T-helper 1 cell treated with Interleukin-12 subunit alpha and Interleukin-12 subunit beta and Interleukin-4 antibody, amounts not matched to agents 30 μg/mL and 1 μg/mL, for 36 hours (primary cell): ENCODE data around the gene PTPRZ1.

Experiments used
- H3K27ac Mint-ChIP-seq: one replicate; pipeline ENCODE4 v1.8.0; 2021; ENCODE audit warnings: mild to moderate bottlenecking, mixed read lengths
- H3K27me3 Mint-ChIP-seq: one replicate; pipeline ENCODE4 v1.8.0; 2021; ENCODE audit warnings: low read depth, mixed read lengths
- H3K36me3 Mint-ChIP-seq: one replicate; pipeline ENCODE4 v1.8.0; 2021; ENCODE audit warnings: low read depth, mixed read lengths
- H3K4me1 Mint-ChIP-seq: one replicate; pipeline ENCODE4 v1.8.0; 2021; ENCODE audit warnings: low read depth, mixed read lengths
- H3K4me3 Mint-ChIP-seq: one replicate; pipeline ENCODE4 v1.8.0; 2021; ENCODE audit warnings: mild to moderate bottlenecking, moderate library complexity, mixed read lengths
- H3K9me3 Mint-ChIP-seq: one replicate; pipeline ENCODE4 v1.8.0; 2021; ENCODE audit warnings: mixed read lengths

The PTPRZ1 gene

DNA sequence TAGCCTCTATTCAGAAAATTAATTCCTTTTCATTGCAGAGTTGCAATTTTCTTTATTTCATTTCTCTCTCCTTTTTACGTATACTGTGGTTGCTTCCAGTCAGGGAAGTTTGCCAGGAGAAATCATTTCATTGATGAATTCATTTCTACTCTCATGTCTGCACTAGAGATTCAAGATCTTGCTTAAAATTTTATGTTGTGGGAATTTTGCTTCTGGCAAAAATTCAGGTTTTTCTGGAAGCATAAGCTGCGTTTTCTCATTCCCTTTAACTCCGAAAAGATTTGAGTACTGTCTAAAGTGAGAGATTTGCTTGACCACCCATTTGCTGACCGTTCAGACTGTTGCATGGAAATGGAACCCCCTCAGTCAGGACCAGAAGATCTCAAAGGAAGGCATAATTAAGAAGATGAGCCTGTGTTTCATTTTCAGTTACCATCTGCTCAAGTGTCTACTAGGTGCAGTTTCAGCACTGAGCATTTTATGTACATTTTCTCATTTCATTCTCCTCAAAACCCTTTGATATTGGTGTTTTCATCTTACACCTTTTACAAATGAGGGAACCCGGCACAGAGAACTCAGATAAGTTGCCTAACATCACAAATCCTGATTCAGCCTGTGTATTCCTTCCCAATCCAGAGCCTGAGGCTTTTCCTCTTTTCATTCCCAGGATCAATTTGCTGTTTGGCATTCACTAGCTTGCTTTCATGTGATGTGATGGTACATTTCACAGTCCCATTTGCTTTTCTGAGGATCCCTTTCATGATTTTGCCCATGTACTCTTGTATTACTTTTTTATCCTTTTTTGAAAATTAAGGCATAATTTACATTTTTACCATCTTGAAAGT is 3.9 kb downstream of the PTPRZ1 start:
- Mint-ChIP-seq H3K9me3 (no peaks in the 10 kb centered on the region), H3K27ac (no peak overlapping the region)

DNA sequence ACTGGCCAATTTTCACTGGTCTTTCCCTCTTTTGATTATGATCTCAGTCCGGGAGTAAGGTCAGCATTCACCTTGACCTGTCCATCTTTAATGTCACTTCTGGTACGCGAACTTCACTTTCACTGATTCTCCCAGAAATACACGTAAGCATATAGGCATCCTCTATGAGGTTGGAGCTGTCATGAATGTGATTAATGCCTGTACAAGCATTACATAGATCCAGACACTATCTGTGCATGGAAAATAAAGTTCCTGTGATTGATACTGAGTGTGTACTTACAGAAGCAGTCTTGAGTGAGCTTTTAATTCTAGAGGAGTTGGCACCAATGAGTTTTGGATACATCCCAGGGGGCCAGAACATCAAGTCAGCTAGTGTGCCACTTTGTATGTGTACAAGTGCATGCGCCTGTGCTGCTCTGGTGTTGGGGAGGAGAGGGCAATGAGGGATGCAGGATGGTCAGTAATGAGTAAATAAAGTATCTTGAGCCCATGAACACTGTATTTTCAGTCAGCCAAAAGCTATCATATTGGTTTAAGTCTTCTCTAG is 6.0 kb downstream of the PTPRZ1 start:
- Mint-ChIP-seq H3K36me3 (no peaks in the 10 kb centered on the region), H3K9me3 (no peaks in the 10 kb centered on the region), H3K27me3 (peaks cover 32% of the 10 kb centered on the region), H3K27ac (no peak overlapping the region), H3K4me1 (no peaks in the 10 kb centered on the region), H3K4me3 (no peak overlapping the region)

More for the DNA sequence above, 3.9 kb downstream of the PTPRZ1 start:
- Mint-ChIP-seq H3K4me1 (peaks cover 3% of the 10 kb centered on the region), H3K36me3 (no peaks in the 10 kb centered on the region), H3K4me3 (no peak overlapping the region), H3K27me3 (peaks cover 49% of the 10 kb centered on the region)

DNA sequence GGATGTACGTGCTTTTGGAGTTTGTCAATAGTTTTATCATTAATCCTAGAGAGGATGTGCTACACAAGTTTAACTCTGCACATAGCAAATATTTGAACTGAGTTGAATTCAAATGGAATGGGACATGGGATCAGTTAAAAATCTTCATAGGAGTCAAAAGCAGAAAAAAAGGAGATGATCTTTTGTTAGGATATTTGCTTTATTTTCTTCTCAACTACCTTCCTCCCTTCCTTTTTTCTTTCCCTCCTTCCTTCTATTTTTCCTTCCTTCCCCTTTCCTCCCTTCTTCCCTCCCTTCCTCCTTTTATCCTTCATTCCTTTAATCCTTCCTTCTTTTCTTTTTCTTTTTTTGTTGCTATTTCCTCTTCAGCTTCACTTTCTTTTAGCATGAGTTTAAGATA is 6.6 kb downstream of the PTPRZ1 start:
- Mint-ChIP-seq H3K4me1 (no peaks in the 10 kb centered on the region), H3K27me3 (peaks cover 26% of the 10 kb centered on the region), H3K4me3 (no peak overlapping the region), H3K27ac (no peak overlapping the region), H3K36me3 (no peaks in the 10 kb centered on the region), H3K9me3 (no peaks in the 10 kb centered on the region)

DNA sequence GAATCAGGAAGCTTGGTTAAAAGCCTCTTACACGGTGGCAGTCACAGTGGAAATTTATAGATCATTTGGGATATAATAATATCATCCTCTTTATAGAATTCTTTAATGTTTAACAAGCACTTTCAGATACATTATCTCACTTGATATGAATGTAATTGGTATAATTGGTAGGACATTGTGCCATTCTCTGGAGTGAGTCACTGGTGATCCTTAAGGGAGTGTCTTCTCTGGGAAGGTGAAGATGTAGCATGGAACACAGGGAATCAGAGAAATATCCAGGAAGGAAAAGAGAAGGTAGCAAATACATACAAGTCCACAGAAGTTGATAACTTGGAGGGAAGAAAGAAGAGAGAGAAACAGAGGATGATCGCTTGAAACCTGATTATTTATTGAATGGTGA is 9.8 kb downstream of the PTPRZ1 start:
- Mint-ChIP-seq H3K36me3 (no peaks in the 10 kb centered on the region), H3K4me1 (no peaks in the 10 kb centered on the region), H3K4me3 (no peak overlapping the region), H3K9me3 (no peaks in the 10 kb centered on the region), H3K27me3 (peaks cover 11% of the 10 kb centered on the region), H3K27ac (no peak overlapping the region)

DNA sequence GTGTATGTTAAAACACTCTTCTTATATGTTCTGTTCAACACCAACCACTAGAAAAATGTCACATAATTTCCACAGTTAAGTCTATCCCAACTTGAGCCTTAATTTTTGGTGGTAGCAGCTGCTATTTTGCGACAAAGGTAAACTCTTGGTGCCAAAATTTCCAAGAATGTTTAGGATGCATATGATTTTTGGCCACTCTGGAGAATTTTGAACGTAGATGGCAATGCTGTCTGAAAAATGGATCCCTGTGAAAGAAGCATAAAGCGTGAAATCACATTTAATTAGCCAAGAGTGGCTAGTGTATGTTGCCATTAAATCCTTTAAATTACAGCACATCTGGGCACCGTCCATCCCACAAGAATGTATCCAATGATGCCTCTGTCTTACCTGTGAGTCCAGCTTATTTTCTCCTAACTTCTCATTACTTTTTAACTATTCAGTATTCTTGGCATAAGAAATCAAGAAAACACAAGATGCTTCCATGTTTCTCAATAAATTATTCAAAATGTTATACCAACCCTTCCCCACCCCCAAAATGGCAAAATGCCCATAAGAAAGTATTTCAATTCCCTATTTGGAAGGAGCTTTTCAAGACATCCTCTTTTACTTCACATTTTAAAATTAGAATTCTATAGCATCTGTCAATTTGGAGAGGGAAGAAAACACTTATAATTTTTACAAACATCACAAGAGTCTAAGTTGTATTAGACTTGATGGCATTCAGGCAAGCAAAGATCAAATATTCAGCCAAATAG is 12.4 kb downstream of the PTPRZ1 start:
- no peak overlapping the region for H3K27ac Mint-ChIP-seq
- peaks cover 5% of the 10 kb centered on the region for H3K27me3 Mint-ChIP-seq
- H3K9me3 Mint-ChIP-seq = no peaks in the 10 kb centered on the region
- H3K36me3 Mint-ChIP-seq = no peaks in the 10 kb centered on the region
- H3K4me1 Mint-ChIP-seq = no peaks in the 10 kb centered on the region
- no peak overlapping the region for H3K4me3 Mint-ChIP-seq

DNA sequence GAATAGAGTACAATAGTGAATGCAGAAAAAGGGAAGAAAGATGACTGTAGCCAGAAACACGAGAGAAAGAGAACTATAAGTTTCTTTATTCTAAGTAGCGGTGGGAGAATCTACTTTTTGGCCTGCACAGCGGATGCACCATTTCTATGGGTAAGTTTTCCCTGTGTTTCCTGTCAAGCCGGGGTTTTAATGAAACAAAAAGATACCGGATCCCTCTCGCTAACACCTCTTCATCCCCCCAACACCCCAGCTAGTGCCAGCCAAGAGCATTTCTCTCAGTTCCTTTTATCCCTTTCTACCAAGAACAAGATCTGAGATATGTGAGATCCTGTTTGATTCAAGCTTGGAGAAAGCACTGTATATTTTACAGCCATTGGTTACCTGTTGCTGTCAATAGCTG is 14.7 kb downstream of the PTPRZ1 start:
- no peak overlapping the region for H3K27ac Mint-ChIP-seq
- peaks cover 3% of the 10 kb centered on the region for H3K27me3 Mint-ChIP-seq
- no peaks in the 10 kb centered on the region for H3K36me3 Mint-ChIP-seq
- no peaks in the 10 kb centered on the region for H3K9me3 Mint-ChIP-seq
- no peak overlapping the region for H3K4me3 Mint-ChIP-seq
- H3K4me1 Mint-ChIP-seq = no peaks in the 10 kb centered on the region

DNA sequence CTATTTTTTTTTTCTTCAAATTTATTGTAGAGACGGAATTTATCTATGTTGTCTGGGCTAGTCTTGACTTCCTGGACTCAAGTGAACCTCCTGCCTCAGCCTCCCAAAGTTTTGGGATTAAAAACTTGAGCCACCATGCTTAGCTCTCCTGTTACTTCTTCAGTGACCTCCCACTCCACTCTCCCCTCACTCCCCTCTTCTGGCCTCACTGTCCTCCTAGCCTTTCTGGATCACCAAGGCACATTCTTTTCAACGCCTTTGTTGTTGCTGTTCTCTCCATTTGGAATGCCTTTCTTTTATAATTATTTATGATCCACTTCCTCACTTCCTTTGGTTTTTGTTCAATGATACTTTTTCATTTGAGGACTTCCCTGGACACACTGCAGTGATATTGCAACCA is 17.9 kb downstream of the PTPRZ1 start:
- Mint-ChIP-seq H3K36me3 (no peaks in the 10 kb centered on the region), H3K27me3 (no peaks in the 10 kb centered on the region), H3K4me3 (no peak overlapping the region), H3K4me1 (no peaks in the 10 kb centered on the region), H3K9me3 (no peaks in the 10 kb centered on the region), H3K27ac (no peak overlapping the region)

DNA sequence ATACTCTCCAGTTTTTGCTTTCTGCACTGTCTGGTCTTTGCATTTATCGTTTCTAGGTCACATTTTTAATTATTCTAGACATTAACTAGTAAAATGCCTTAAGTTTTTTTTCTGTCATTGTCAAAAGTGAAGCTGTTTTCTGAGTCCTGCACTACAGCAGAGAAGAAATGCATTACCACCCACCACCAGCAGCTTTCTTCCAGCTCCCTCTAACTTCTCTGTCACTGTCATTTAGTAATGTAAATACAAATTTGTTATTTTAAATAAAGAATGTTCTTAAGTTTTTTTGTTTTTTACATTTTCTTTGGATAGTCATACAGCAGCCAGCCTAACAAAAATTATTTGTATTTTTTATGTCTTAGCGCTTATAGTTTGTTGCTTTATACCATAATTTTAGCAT is 18.8 kb downstream of the PTPRZ1 start:
- H3K27me3 Mint-ChIP-seq = no peaks in the 10 kb centered on the region
- H3K36me3 Mint-ChIP-seq = no peaks in the 10 kb centered on the region
- H3K4me1 Mint-ChIP-seq = no peaks in the 10 kb centered on the region
- H3K4me3 Mint-ChIP-seq = no peak overlapping the region
- H3K27ac Mint-ChIP-seq = no peak overlapping the region
- no peaks in the 10 kb centered on the region for H3K9me3 Mint-ChIP-seq

DNA sequence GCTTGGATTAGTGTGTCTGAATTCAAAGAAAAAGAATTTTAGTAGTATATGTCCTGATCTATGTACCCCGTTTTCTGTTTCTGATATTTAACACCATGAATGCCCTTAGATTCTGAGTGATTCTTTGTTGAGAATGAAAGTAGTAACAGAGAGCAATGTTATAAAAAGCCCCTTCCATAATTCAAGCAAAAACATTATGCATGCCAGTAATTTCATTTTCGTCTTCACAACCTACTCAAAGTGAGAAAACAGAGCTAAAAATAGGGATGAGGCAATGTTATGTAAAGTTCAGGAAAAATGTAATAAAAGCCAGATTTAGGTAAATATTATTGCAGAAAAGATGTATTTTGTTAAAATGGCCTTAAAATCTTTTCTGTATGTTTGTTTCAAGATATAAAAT is 28.1 kb downstream of the PTPRZ1 start:
- Mint-ChIP-seq H3K9me3 (no peaks in the 10 kb centered on the region), H3K4me3 (no peak overlapping the region), H3K27ac (no peak overlapping the region), H3K27me3 (no peaks in the 10 kb centered on the region), H3K36me3 (no peaks in the 10 kb centered on the region), H3K4me1 (no peaks in the 10 kb centered on the region)

DNA sequence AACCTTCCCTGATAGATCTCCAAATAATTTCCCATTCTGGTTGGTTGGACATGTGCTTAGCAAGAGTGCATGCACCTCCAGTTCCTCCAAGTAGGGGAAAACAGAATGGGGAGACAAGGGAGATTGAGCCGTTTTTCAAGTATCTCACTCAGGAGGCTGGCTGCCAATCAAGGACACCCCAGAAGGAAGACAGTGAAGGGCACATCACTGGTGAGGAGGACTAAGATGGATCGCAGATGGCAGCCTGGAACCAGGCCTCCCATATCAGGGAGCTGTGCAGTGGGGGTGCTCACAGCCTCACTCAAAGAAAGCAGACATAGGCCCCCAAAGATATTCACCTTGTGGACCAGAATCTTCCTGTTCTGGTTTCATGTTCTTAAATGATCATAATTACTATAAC is 31.2 kb downstream of the PTPRZ1 start:
- Mint-ChIP-seq H3K27me3 (no peaks in the 10 kb centered on the region), H3K36me3 (no peaks in the 10 kb centered on the region), H3K4me3 (no peak overlapping the region), H3K9me3 (no peaks in the 10 kb centered on the region), H3K4me1 (no peaks in the 10 kb centered on the region), H3K27ac (no peak overlapping the region)

DNA sequence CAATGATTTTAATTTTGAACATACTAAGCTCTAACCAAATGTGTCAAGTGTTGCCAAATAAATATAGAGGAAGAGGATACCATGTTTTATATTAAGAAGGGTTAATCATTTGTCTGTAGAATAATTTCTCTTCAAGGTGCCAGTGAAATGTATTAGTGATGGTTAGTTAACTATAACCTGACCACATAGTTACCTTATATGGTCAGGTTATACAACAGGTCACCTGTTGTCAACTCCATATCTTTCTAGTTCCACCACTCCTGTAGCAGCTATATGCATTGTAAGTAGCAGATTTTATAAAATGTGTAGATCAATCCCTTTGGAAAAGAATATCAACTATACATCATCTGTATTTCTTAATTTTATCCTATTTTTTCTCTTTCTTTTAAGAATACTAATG is 35.1 kb downstream of the PTPRZ1 start:
- Mint-ChIP-seq H3K4me1 (no peaks in the 10 kb centered on the region), H3K36me3 (no peaks in the 10 kb centered on the region), H3K4me3 (no peak overlapping the region), H3K27ac (no peak overlapping the region), H3K9me3 (no peaks in the 10 kb centered on the region), H3K27me3 (no peaks in the 10 kb centered on the region)

DNA sequence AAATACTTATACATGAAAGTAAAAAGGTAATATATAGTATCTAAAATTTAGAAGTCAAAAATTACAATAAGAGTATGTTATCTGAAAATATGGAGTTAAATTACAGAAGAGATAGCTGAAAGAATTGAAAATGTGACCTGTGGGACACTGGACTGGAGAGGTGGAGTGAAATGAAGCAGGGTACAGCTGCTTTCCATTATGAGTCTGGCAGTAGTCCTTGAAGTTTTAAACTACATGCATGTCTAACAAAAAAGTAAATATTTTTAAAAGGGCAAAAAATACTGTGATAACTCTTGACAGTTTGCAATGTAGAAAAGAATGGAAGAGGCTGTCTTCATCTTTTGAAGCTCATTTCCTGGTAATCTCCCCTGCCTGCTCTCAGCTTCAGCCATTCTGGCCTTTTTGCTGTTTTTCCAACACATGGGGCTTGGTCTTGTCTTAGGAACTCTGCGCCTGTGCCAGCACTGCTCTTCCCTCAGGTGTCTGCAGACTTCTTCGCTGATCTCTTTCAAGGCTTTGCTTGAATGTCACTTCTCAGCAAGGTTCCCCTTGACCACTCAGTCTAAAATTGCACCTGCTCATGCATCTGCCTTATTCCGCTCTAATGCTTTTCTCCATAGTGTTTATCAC is 36.9 kb downstream of the PTPRZ1 start:
- H3K4me1 Mint-ChIP-seq = no peaks in the 10 kb centered on the region

DNA sequence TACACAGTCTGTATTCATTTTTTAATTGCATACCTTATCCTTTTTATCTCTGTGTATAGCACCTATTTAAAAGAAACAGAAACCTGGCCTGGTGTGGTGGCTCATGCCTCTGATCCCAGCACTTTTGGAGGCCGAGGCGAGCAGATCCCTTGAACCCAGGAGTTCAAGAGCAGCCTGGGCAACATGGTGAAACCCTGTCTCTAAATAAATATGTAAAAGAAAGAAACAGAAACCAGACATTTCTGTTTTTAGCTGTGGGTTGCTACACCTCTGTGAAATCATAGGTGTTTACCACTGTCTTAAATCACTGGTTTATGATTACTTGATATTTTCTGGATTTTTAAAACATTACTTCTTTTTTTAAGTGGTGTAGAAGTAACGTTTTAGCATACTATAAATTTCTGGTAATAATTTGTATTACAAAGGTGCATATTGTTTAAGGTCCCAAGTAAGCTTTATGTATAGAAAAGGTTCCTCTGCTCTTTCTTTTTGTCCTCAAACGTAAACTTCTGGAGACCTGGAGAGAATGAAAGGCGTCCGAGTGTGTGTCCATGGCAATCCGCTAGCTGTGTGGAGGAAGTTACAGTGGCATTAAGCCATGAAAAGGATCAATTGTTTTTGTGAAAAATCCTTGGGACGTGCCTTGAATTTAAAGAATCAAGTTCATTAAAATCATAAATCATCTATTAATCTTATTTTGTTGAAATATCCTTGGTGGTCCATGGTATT is 41.1 kb downstream of the PTPRZ1 start:
- no peaks in the 10 kb centered on the region for H3K9me3 Mint-ChIP-seq
- no peaks in the 10 kb centered on the region for H3K27me3 Mint-ChIP-seq
- no peak overlapping the region for H3K27ac Mint-ChIP-seq
- H3K36me3 Mint-ChIP-seq = no peaks in the 10 kb centered on the region
- no peaks in the 10 kb centered on the region for H3K4me1 Mint-ChIP-seq
- no peak overlapping the region for H3K4me3 Mint-ChIP-seq

More for the DNA sequence above, 36.9 kb downstream of the PTPRZ1 start:
- no peaks in the 10 kb centered on the region for H3K36me3 Mint-ChIP-seq
- H3K9me3 Mint-ChIP-seq = no peaks in the 10 kb centered on the region
- no peak overlapping the region for H3K27ac Mint-ChIP-seq
- no peak overlapping the region for H3K4me3 Mint-ChIP-seq
- H3K27me3 Mint-ChIP-seq = no peaks in the 10 kb centered on the region

DNA sequence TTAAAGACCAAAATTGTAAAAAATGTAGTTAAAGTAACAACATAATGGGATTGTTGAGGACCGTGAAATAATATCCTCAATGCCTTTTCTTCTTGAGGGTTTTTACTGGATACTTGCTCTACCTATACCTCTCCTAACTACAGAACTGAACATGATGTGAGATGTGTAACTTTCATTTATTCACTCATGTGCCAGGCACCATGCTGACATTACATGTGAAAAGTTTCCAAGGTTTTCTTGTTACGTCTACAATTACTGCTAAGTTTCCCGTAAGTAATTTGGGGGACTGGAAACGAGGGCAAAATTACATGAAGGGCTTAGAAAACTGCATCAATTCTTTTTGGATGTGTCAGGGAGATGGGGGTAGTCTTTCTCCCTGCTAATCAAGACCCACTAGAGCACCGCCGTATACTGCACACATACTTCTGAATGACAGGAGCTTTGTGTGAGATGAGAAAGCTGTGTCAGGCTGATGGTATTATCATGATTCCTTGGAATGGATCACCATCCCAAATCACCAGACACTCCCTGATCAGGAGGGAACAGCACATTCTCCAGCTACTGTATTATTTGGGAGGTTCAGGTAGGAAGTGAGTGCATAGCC is 41.8 kb downstream of the PTPRZ1 start:
- Mint-ChIP-seq H3K36me3 (no peaks in the 10 kb centered on the region), H3K4me1 (no peaks in the 10 kb centered on the region), H3K27me3 (no peaks in the 10 kb centered on the region), H3K9me3 (no peaks in the 10 kb centered on the region), H3K27ac (no peak overlapping the region), H3K4me3 (no peak overlapping the region)
